Immature natural killer cell (primary cell): ENCODE data around the gene SLC5A2. TPM values are rescaled to one million over a fixed set of nuclear protein-coding genes. Genes with fewer than 3 reads are reported as not detected.

Experiments
- DNase-seq, 3 donors: peaks; one replicate each; pipeline ENCODE4 v3.0.0; 2022; ENCODE audit warnings: mixed read lengths in 1 of 3
- H3K27ac Mint-ChIP-seq, 6 donors: one replicate each; pipeline ENCODE4 v1.8.0; 2020; ENCODE audit warnings: mixed read lengths in 6 of 6, mild to moderate bottlenecking in 5 of 6, inconsistent platforms in 4 of 6, moderate library complexity in 3 of 6
- H3K27me3 Mint-ChIP-seq, 3 donors: one replicate each; pipeline ENCODE4 v1.8.0; 2020 to 2021; ENCODE audit warnings: low read depth in 3 of 3, mild to moderate bottlenecking in 3 of 3, mixed read lengths in 3 of 3, moderate library complexity in 3 of 3, inconsistent platforms in 1 of 3
- H3K36me3 Mint-ChIP-seq, 3 donors: one replicate each; pipeline ENCODE4 v1.8.0; 2020; ENCODE audit warnings: mixed read lengths in 3 of 3, inconsistent platforms in 2 of 3, mild to moderate bottlenecking in 2 of 3
- H3K4me1 Mint-ChIP-seq, 2 donors: one replicate each; pipeline ENCODE4 v1.8.0; 2020; ENCODE audit warnings: inconsistent platforms in 2 of 2, mild to moderate bottlenecking in 2 of 2, mixed read lengths in 2 of 2, moderate library complexity in 1 of 2
- H3K4me3 Mint-ChIP-seq, 5 donors: one replicate each; pipeline ENCODE4 v1.8.0; 2020; ENCODE audit warnings: mild to moderate bottlenecking in 5 of 5, mixed read lengths in 5 of 5, inconsistent platforms in 3 of 5, moderate library complexity in 3 of 5
- H3K9me3 Mint-ChIP-seq, 6 donors: one replicate each; pipeline ENCODE4 v1.8.0; 2020; ENCODE audit warnings: mild to moderate bottlenecking in 6 of 6, mixed read lengths in 6 of 6, inconsistent platforms in 4 of 6, moderate library complexity in 3 of 6
- polyA plus RNA-seq, 3 donors: library from polyadenylated mRNA; unstranded; fragments of 300-500 nt; fragmentation: Illumina TruSeq; gene quantifications; one replicate each; pipeline ENCODE4 v1.2.3, GENCODE V29; 2021

The SLC5A2 gene
- polyA plus RNA-seq, 3 donors from 2014 or later: 0.72 to 1.9 TPM; not detected in 1

- H3K36me3 Mint-ChIP-seq: peaks cover 0 to 3% (median 0%) of the 10 kb centered on the region in 3 donors
- peak overlapping the region in 4 of 6 donors; percentile 37 to 53 (median 42) for H3K27ac Mint-ChIP-seq
- H3K4me1 Mint-ChIP-seq: peaks cover 51 to 60% of the 10 kb centered on the region in 2 donors
- no peaks in the 10 kb centered on the region for H3K9me3 Mint-ChIP-seq
- peak overlapping the region in 1 of 5 donors; percentile 24 for H3K4me3 Mint-ChIP-seq
- H3K27me3 Mint-ChIP-seq: peaks cover 0 to 6% (median 1%) of the 10 kb centered on the region in 3 donors
- DNase-seq: no peak
Observed at GRCh38 chr16:31453255-31454204, 29.4 kb upstream of the SLC5A2 start.

DNA sequence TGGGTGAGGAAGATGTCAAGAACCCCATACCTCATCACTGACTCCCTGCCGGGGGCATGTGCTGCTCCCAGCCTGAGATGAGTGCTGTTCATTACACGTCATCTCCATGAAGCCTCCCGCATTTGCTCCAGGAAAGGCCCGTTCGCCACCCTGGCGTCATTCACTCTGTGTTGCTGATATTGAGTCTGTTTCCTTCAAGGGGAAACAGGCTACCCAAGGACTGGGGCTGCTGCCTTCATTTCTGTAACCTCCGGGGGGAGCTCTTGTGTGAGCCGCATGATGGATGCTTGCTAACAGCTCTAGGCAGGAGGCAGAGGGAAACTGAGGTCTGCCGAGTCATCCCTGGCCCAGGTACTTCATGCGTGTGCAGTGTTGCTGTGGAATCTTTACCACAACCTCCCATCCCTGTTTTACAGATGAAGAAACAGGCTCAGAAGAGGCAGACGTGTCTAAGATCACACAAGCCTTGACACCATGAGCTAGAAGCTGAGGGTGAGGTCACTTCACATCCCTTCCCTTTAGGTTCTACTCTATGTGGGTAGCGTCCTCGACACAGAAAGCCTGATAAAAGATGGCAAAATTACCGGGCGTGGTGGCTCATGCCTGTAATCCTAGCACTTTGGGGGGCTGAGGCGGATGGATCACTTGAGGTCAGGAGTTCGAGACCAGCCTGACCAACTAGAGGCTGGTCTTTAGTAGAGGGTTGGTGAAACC, 27.2 kb upstream of the SLC5A2 start:
- H3K27me3 Mint-ChIP-seq: peaks cover 0 to 15% (median 3%) of the 10 kb centered on the region in 3 donors
- peaks cover 61 to 69% of the 10 kb centered on the region in 2 donors for H3K4me1 Mint-ChIP-seq
- peaks cover 0 to 3% (median 0%) of the 10 kb centered on the region in 3 donors for H3K36me3 Mint-ChIP-seq
- peak overlapping the region; percentile 20 to 83 (median 49) for H3K27ac Mint-ChIP-seq
- H3K4me3 Mint-ChIP-seq: peak overlapping the region in 4 of 5 donors; percentile 38 to 53 (median 42)
- DNase-seq: no peak
- no peaks in the 10 kb centered on the region for H3K9me3 Mint-ChIP-seq

GRCh38 chr16:31456988-31457360, 25.9 kb upstream of the SLC5A2 start:
- peaks cover 0 to 15% (median 3%) of the 10 kb centered on the region in 3 donors for H3K27me3 Mint-ChIP-seq
- peaks cover 59 to 65% of the 10 kb centered on the region in 2 donors for H3K4me1 Mint-ChIP-seq
- H3K4me3 Mint-ChIP-seq: peak overlapping the region in 4 of 5 donors; percentile 17 to 96 (median 32)
- no peaks in the 10 kb centered on the region for H3K9me3 Mint-ChIP-seq
- no peaks in the 10 kb centered on the region for H3K36me3 Mint-ChIP-seq
- H3K27ac Mint-ChIP-seq: peak overlapping the region in 3 of 6 donors; percentile 32 to 95 (median 34)
- no peak for DNase-seq

DNA sequence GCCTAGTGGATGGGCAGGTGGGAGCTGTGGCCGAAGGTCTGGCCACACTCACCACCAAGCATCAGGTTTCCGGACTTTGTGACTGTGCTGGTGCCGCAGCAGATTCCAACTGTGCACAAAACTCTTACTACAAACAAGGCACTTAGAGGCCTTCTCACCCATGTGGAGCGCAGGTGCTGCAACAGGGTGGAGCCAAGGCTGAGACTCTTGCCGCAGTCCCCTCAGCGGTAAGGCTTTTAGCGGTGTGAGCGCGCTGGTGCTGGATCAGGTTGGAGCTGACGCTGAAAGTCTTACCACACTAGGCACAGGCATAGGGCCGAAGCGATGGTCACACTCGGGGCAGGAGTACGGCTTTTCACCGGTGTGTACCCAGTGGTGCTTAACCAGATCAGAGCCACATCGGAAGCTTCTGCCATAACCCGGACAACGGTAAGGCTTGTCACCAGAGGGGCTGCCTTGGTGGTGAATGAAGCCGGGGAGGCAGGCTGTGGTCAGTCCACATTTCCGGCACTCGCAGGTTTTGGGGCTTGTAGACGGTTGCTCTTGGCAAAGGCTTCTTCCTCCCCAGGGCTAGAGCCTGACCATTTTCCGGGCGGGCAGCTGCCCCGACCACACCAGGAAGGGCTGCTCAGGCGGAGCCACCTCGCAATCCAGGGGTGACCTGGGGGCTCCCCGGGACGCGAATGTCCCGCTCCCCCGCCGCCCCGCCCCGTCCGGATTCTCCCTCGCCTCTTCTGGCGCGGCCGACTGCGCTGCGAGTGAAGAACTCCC, 24.7 kb upstream of the SLC5A2 start:
- DNase-seq: peak; percentile 82 to 86 (median 85)
- H3K27me3 Mint-ChIP-seq: peaks cover 2 to 15% (median 3%) of the 10 kb centered on the region in 3 donors
- no peaks in the 10 kb centered on the region for H3K9me3 Mint-ChIP-seq
- peak overlapping the region; percentile 93 to 98 (median 96) for H3K27ac Mint-ChIP-seq
- H3K36me3 Mint-ChIP-seq: peaks cover 0 to 5% (median 4%) of the 10 kb centered on the region in 3 donors
- peaks cover 55 to 63% of the 10 kb centered on the region in 2 donors for H3K4me1 Mint-ChIP-seq
- H3K4me3 Mint-ChIP-seq: peak overlapping the region; percentile 90 to 96 (median 94)

GRCh38 chr16:31458844-31459686, 23.9 kb upstream of the SLC5A2 start, which contains the start of gene ARMC5:
Gene ARMC5 (plus strand): TSS chr16:31459501. CDS start chr16:31459525, 24 bp downstream.
- Mint-ChIP-seq H3K4me3 (peak within 1 kb of the TSS; percentile 92 to 96 (median 94)), H3K27me3 (peaks cover 2 to 16% (median 3%) of the 10 kb centered on the region in 3 donors), H3K4me1 (peaks cover 48 to 55% of the 10 kb centered on the region in 2 donors), H3K36me3 (peaks cover 4 to 5% (median 5%) of the 10 kb centered on the region in 3 donors), H3K27ac (peak within 1 kb of the TSS; percentile 94 to 98 (median 96)), H3K9me3 (no peaks in the 10 kb centered on the region)
- peak; percentile 97 to 98 (median 97) for DNase-seq

DNA sequence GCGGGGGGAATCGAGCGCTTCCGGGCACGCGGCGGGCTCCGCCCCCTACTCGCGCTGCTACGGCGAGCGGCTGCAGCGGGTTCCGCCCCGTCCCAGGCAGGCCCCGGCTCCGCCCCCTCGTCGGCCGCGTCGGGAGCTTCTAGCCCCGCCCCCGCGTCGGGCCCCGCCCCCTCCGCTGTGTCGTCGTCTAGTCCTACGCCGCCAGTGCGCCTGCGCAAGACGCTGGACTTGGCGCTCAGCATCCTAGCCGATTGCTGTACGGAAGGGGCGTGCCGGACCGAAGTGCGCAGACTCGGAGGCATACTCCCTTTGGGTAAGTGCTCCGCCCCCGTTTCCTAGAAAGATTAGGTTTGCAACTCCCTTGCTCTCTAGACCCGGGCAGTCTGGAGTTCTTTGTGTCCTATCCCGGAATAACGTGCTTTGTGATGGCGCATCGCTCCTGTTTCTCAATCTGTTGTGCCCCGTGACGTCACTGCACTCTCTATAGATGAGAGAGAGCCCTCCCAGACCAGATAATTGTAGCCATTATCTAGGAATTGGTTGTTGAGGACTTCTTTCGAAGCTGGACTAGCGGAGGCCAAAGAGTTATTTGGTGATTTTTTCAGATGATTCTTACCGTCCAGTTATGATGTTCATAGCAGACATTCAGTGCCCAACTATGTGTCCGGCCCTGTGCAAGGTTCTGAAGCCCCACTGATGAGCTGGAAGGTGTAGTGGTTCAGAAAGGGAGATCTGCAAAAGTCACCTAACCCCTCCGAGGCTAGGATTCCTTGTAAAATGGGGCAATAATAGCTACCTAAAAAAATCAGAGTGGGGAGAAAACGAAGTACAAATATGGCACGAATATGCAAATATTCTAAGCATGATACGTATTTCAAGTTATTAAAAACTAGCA, 23.0 kb upstream of the SLC5A2 start:
- Mint-ChIP-seq H3K9me3 (no peaks in the 10 kb centered on the region), H3K36me3 (peaks cover 5 to 7% (median 6%) of the 10 kb centered on the region in 3 donors), H3K4me1 (peaks cover 46 to 51% of the 10 kb centered on the region in 2 donors), H3K27ac (peak overlapping the region; percentile 94 to 98 (median 96)), H3K27me3 (peaks cover 2 to 16% (median 3%) of the 10 kb centered on the region in 3 donors), H3K4me3 (peak overlapping the region; percentile 92 to 96 (median 94))
- DNase-seq: peak; percentile 100

GRCh38 chr16:31460582-31461002, 22.3 kb upstream of the SLC5A2 start:
- no peaks in the 10 kb centered on the region for H3K9me3 Mint-ChIP-seq
- H3K36me3 Mint-ChIP-seq: peaks cover 5 to 12% (median 10%) of the 10 kb centered on the region in 3 donors
- peaks cover 2 to 16% (median 3%) of the 10 kb centered on the region in 3 donors for H3K27me3 Mint-ChIP-seq
- H3K27ac Mint-ChIP-seq: peak overlapping the region; percentile 90 to 97 (median 96)
- H3K4me3 Mint-ChIP-seq: peak overlapping the region; percentile 91 to 96 (median 94)
- peaks cover 39 to 44% of the 10 kb centered on the region in 2 donors for H3K4me1 Mint-ChIP-seq
- DNase-seq: peak; percentile 34 to 43 (median 37)

DNA sequence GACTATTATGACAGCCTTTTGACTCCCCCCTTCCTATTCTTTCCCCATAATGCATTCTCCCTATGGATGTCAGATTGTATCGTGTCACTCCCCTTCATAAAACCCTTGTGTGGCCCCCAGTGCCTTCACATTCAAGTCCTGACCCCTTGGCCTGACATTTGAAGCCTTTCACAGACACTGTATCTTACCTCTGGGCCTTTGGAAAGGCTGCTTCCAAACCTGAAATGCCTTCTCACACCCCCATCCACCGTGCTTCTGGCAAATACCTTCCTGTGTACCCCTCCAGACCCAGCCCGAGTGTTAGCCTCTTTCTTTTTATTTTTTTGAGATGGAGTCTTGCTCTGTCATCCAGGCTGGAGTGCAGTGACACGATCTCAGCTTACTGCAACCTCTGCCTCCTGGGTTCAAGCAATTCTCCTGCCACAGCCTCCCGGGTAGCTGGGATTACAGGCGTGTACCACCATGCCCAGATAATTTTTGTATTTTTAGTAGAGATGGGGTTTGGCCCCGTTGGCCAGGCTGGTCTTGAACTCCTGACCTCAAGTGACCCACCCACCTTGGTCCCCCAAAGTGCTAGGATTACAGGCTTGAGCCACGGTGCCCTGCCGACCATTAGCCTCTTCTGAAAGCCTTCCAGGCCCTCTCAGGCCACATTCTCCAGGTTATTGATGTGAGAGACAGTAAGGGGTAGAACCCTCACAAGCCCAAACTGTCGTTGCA, 21.6 kb upstream of the SLC5A2 start:
- Mint-ChIP-seq H3K4me1 (peaks cover 33 to 38% of the 10 kb centered on the region in 2 donors), H3K27ac (peak overlapping the region in 4 of 6 donors; percentile 62 to 90 (median 70)), H3K9me3 (no peaks in the 10 kb centered on the region), H3K36me3 (peaks cover 5 to 14% (median 10%) of the 10 kb centered on the region in 3 donors), H3K4me3 (peak overlapping the region in 4 of 5 donors; percentile 5 to 92 (median 33)), H3K27me3 (peaks cover 2 to 16% (median 3%) of the 10 kb centered on the region in 3 donors)
- no peak for DNase-seq

GRCh38 chr16:31461921-31462804, 20.8 kb upstream of the SLC5A2 start:
- Mint-ChIP-seq H3K4me3 (no peak overlapping the region), H3K27me3 (peaks cover 2 to 16% (median 3%) of the 10 kb centered on the region in 3 donors), H3K9me3 (no peaks in the 10 kb centered on the region), H3K4me1 (peaks cover 26 to 32% of the 10 kb centered on the region in 2 donors), H3K27ac (no peak overlapping the region), H3K36me3 (peaks cover 5 to 18% (median 16%) of the 10 kb centered on the region in 3 donors)
- no peak for DNase-seq

GRCh38 chr16:31464348-31464769, 18.6 kb upstream of the SLC5A2 start:
- DNase-seq: no peak
- peak overlapping the region in 1 of 6 donors; percentile 75 for H3K27ac Mint-ChIP-seq
- H3K36me3 Mint-ChIP-seq: peaks cover 5 to 18% (median 16%) of the 10 kb centered on the region in 3 donors
- no peak overlapping the region for H3K4me3 Mint-ChIP-seq
- H3K4me1 Mint-ChIP-seq: peaks cover 13 to 19% of the 10 kb centered on the region in 2 donors
- H3K9me3 Mint-ChIP-seq: no peaks in the 10 kb centered on the region
- H3K27me3 Mint-ChIP-seq: peaks cover 2 to 5% (median 4%) of the 10 kb centered on the region in 3 donors
